HepG2 (cell line): Measurements from ENCODE around the gene SNED1. TPM values are rescaled to one million over a fixed set of nuclear protein-coding genes. Genes with fewer than 3 reads are reported as not detected.

Source experiments
- ATAC-seq: fragments of 200-7000 bp; cut with Tn5 transposase; 3 replicates; pipeline ENCODE4 v1.9.1; 2020; ENCODE audit warnings: mild to moderate bottlenecking, moderate library complexity
- BruUV-seq: library from RNA; stranded (reverse); fragments of 400-500 nt; replicated peaks from 2 replicates; lab custom pipeline; 2021; lab: Mats Ljungman, UMichigan
- CTCF ChIA-PET: fragments of 300-600 bp; formaldehyde crosslinking; extraction: SDS; loops from one replicate; lab custom pipeline; 2021; ENCODE audit warnings: low total read pairs, inconsistent platforms, low intra/inter-chr PET ratio; lab: Yijun Ruan, JAX
- POLR2A ChIA-PET: fragments of 350-600 bp; sonication (Branson Sonifier 250); formaldehyde crosslinking; loops from one replicate; lab custom pipeline; 2020; ENCODE audit warnings: antibody characterized with exemption, inconsistent platforms; lab: Yijun Ruan, JAX
- DNase-seq: peaks from one replicate; pipeline ENCODE4 v3.0.0-alpha.2; 2015; ENCODE audit warnings: low spot score
- FAIRE-seq: peaks from 3 replicates; lab custom pipeline; 2011; peaks lifted over from hg19 to GRCh38; lab: Jason Lieb, UNC
- H2AFZ ChIP-seq: one replicate; pipeline ENCODE4 v1.6.1; 2011; ENCODE audit warnings: low read length, inconsistent platforms
- H3K27ac ChIP-seq: fragments of 300-600 bp; 3 replicates; pipeline ENCODE4 v1.8.0; 2011; ENCODE audit warnings: mixed run types, mild to moderate bottlenecking, mixed read lengths, low read length, inconsistent platforms; ENCODE audit not compliant: insufficient read depth; ENCODE audit errors: extremely low read length
- H3K27me3 ChIP-seq, 2 experiments: fragments of 200-600 bp in 1 of 2; 2 replicates in 1 of 2; 3 replicates in 1 of 2; pipeline versions ENCODE4 v1.6.0 to v1.8.0; 2011; ENCODE audit warnings: low read length in 2 of 2, mild to moderate bottlenecking in 2 of 2, moderate library complexity in 2 of 2, inconsistent platforms in 1 of 2; ENCODE audit not compliant: insufficient read depth in 2 of 2, control insufficient read depth in 1 of 2
- H3K36me3 ChIP-seq, 2 experiments: fragments of 200-600 bp in 1 of 2; replicated peaks in 1 of 2; 2 replicates in 1 of 2; 3 replicates in 1 of 2; pipeline versions ENCODE4 v1.5.1 to v1.8.0; 2011; ENCODE audit warnings: low read length in 2 of 2, inconsistent platforms in 1 of 2; ENCODE audit not compliant: insufficient read depth in 2 of 2, control insufficient read depth in 1 of 2
- H3K4me1 ChIP-seq: 2 replicates; pipeline ENCODE4 v1.5.1; 2012; ENCODE audit warnings: low read length, inconsistent platforms; ENCODE audit not compliant: insufficient read depth
- H3K4me2 ChIP-seq: 2 replicates; pipeline ENCODE4 v1.6.0; 2011; ENCODE audit warnings: low read depth, low read length, inconsistent platforms
- H3K4me3 ChIP-seq, 3 experiments: fragments of 200-600 bp in 1 of 3; sonication (generic), shearing (Covaris generic) in 1 of 3; replicated peaks in 1 of 3; 2 replicates each; pipeline ENCODE4 v1.5.1; 2011 to 2016; ENCODE audit warnings: low read length in 3 of 3, inconsistent platforms in 2 of 3, low read depth in 2 of 3, mild to moderate bottlenecking in 2 of 3, control low read depth in 1 of 3, mixed read lengths in 1 of 3; ENCODE audit not compliant: insufficient read depth in 1 of 3
- H3K79me2 ChIP-seq: one replicate; pipeline ENCODE4 v1.6.1; 2011; ENCODE audit warnings: low read length, inconsistent platforms; ENCODE audit not compliant: insufficient read depth
- H3K9ac ChIP-seq: 2 replicates; pipeline ENCODE4 v1.6.0; 2011; ENCODE audit warnings: mild to moderate bottlenecking, low read depth, low read length, inconsistent platforms; ENCODE audit not compliant: insufficient read depth
- H3K9me3 ChIP-seq: 2 replicates; pipeline ENCODE4 v1.5.1; 2012; ENCODE audit warnings: mild to moderate bottlenecking, low read length
- H4K20me1 ChIP-seq: 2 replicates; pipeline ENCODE4 v1.6.0; 2011; ENCODE audit warnings: inconsistent platforms, mild to moderate bottlenecking, low read length, moderate library complexity; ENCODE audit not compliant: insufficient read depth
- ATF7 ChIP-seq, 2 experiments: fragments of 450-650 bp in 1 of 2; sonication (generic) in 1 of 2; formaldehyde crosslinking in 1 of 2; IDR thresholded peaks; 2 replicates each; pipeline versions ENCODE4 v1.4.0 to v1.6.1; 2016 to 2020; ENCODE audit warnings: antibody characterized with exemption in 1 of 2, mild to moderate bottlenecking in 1 of 2, missing genetic modification reagents in 1 of 2
- HNRNPK ChIP-seq: fragments of 200-400 bp; formaldehyde crosslinking; IDR thresholded peaks from 2 replicates; pipeline ENCODE4 v1.6.1; 2018; ENCODE audit warnings: low read length, low read depth, moderate library complexity, mild to moderate bottlenecking; ENCODE audit not compliant: poor library complexity, severe bottlenecking
- TARDBP ChIP-seq: sonication (generic); formaldehyde crosslinking; IDR thresholded peaks from 2 replicates; pipeline ENCODE4 v1.8.0; 2022; ENCODE audit warnings: mild to moderate bottlenecking, missing genetic modification reagents
- ZNF7 ChIP-seq: IDR thresholded peaks from 2 replicates; pipeline ENCODE4 v1.6.1; 2016; ENCODE audit warnings: missing biosample characterization, missing genetic modification reagents
- WGBS: methylation state at CpG from one replicate; pipeline ENCODE4 v1.1.6; 2017; ENCODE audit warnings: low lambda C conversion rate; 5-methylcytosine and 5-hydroxymethylcytosine counted together
- in situ Hi-C: cut with HindIII; loops from 2 replicates; pipeline ENCODE4 v1.10.0; 2017; ENCODE audit warnings: low pct_unique_long_range_greater_than_20kb; ENCODE audit not compliant: extremely low pct_ligation_motif_present
- intact Hi-C: fragments of 100-400 bp; cut with micrococcal nuclease; formaldehyde crosslinking; loops from one replicate; pipeline ENCODE4 v1.10.0; 2022; ENCODE audit not compliant: unreplicated experiment
- polyA plus RNA-seq, 8 experiments: library from polyadenylated mRNA; depleted of rRNA in 3 of 8; stranded (reverse) in 7 of 8; unstranded in 1 of 8; fragments of >200 nt; fragmentation: Illumina TruSeq in 4 of 8; extraction: Trizol in 4 of 8; gene quantifications; 2 replicates each; pipeline versions ENCODE4 v1.2.1 to v1.2.3, GENCODE V29; 2011 to 2016; ENCODE audit warnings: low read depth in 4 of 8, missing spikeins in 1 of 8, mixed read lengths in 1 of 8; ENCODE audit not compliant: insufficient read depth in 1 of 8
- total RNA-seq, 5 experiments: library from RNA; depleted of rRNA; stranded (reverse); fragments of >200 nt; fragmentation: Illumina TruSeq; extraction: Trizol; gene quantifications; 2 replicates each; pipeline ENCODE4 v1.2.3, GENCODE V29; 2016; ENCODE audit warnings: low read depth in 1 of 5

Gene SNED1
- total and polyA plus RNA-seq, 2 of the 13 experiments (the other 11 are each of a cell fraction or from before 2014, with no cell fraction given) = 0.15 to 0.65 TPM

DNA sequence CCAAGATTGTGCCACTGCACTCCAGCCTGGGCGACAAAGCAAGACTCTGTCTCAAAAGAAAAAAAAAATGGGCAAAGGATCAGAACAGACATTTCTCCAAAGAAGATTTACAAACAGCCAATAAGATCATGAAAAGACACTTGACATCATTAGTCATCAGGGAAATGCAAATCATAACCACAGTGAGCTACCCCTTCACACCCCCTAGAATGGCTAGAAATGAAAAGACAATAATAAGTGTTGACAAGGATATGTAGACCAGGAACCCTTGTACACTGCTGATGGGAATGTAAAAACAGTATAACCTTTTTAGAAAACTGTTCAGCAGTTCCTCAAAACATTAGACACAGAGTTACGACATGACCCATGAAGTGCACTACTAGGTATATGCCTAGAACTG lies 122.0 kb downstream of the SNED1 start:
- ChIA-PET CTCF (no interaction called here), POLR2A (no interaction called here)
- in situ Hi-C loops (no loop called here), intact Hi-C loops (no loop called here)
- H3K27me3 ChIP-seq = no peaks in the 10 kb centered on the region
- no peak overlapping the region for H3K4me3 ChIP-seq
- H3K9ac ChIP-seq = no peak overlapping the region
- peak; percentile 88 for TF ChIP-seq ZNF7 (CRISPR knock-in tag)
- TF ChIP-seq HNRNPK = no peak
- H2AFZ ChIP-seq = no peak overlapping the region
- no peak overlapping the region for H3K4me2 ChIP-seq
- FAIRE-seq (peak; percentile 52), DNase-seq (no peak), ATAC-seq (no peak)
- no peaks in the 10 kb centered on the region for H3K79me2 ChIP-seq
- peaks cover 12 to 24% of the 10 kb centered on the region in 2 experiments; a peak in 4 of 5 replicates for H3K36me3 ChIP-seq
- H3K4me1 ChIP-seq = no peaks in the 10 kb centered on the region
- no peaks in the 10 kb centered on the region for H4K20me1 ChIP-seq
- no peaks in the 10 kb centered on the region for H3K9me3 ChIP-seq
- H3K27ac ChIP-seq = no peak overlapping the region
- WGBS = 98% methylated on average over 2 of the region's 2 CpGs
- BruUV-seq = no TSS peak

DNA sequence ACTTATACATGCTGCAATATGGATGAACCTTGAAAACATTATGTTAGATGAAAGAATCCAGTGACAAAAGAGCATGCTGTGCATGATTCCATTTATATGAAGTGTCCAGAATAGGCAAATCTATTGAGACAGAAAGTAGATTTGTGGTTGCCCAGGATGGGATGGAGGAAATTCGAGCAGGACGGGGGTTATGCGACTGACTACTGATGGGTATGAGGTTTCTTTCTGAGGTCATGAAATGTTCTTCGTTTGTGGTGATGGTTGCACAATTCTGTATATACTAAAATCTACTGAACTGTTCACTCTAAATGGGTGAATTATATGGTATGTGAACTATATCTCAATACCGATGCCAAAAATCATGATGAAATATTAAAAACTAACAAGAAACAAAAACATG lies 122.6 kb downstream of the SNED1 start:
- in situ Hi-C loops = no loop called here
- FAIRE-seq = peak; percentile 18

More for the DNA sequence above, 122.6 kb downstream of the SNED1 start:
- no peak for DNase-seq
- no TSS peak for BruUV-seq
- ChIA-PET POLR2A (no interaction called here), CTCF (no interaction called here)
- Histone ChIP-seq H3K36me3 (peaks cover 14 to 23% of the 10 kb centered on the region in 2 experiments; a peak in 4 of 5 replicates), H3K4me3 (no peak overlapping the region), H3K4me1 (no peaks in the 10 kb centered on the region), H4K20me1 (no peaks in the 10 kb centered on the region), H3K4me2 (no peak overlapping the region), H3K27ac (no peak overlapping the region), H3K9ac (no peak overlapping the region), H2AFZ (no peak overlapping the region), H3K79me2 (no peaks in the 10 kb centered on the region), H3K27me3 (no peaks in the 10 kb centered on the region), H3K9me3 (no peaks in the 10 kb centered on the region)
- 90% methylated on average over 5 of the region's 5 CpGs for WGBS
- no peak for ATAC-seq
- peak; percentile 72; the same call in 1 of the 2 replicates for TF ChIP-seq ATF7 (IDR thresholded peaks at IDR 0.05)
- TF ChIP-seq ATF7 (CRISPR knock-in tag; IDR thresholded peaks at IDR 0.05) = no peak
- TF ChIP-seq TARDBP (CRISPR knock-in tag) = no peak
- intact Hi-C loops = no loop called here
